GM18951 (cell line): Measurements from ENCODE around the gene KPNA6.
"Not testable (repeated sequence)": the region's sequence is repeated elsewhere in the genome, so short reads cannot be mapped to it uniquely, and the experiment has no call there.

ENCODE experiments used
- POLR2A ChIP-seq: IDR thresholded peaks from 4 replicates; pipeline ENCODE4 v1.6.1; 2011; ENCODE audit warnings: mild to moderate bottlenecking; ENCODE audit not compliant: insufficient read length, insufficient read depth; ENCODE audit errors: extremely low read depth
- in situ Hi-C: fragments of 300-500 bp; cut with MboI; formaldehyde crosslinking; loops from one replicate; pipeline ENCODE4 v1.12.0; 2022; ENCODE audit warnings: low sequenced_read_pairs, mixed read lengths, inconsistent platforms; ENCODE audit not compliant: unreplicated experiment

Gene KPNA6

GRCh38 chr1:32107742-32108661 is at the start of gene KPNA6:
Gene KPNA6, plus strand, starts transcription at chr1:32108056. Its CDS starts 75 bp downstream, at chr1:32108131.
- in situ Hi-C loops = no loop called here

GRCh38 chr1:32060914-32061313 is 46.9 kb upstream of the KPNA6 start:
- TF ChIP-seq POLR2A = no peak
- in situ Hi-C loops = no loop called here

More at GRCh38 chr1:32107742-32108661, at the start of gene KPNA6:
- TF ChIP-seq POLR2A = peak; percentile 68

- no peak for TF ChIP-seq POLR2A
- in situ Hi-C loops = no loop called here
These were observed 45.0 kb upstream of the KPNA6 start for GRCh38 chr1:32062867-32063230.

- in situ Hi-C loops = no loop called here
- TF ChIP-seq POLR2A = no peak
These were observed 44.6 kb upstream of the KPNA6 start for GRCh38 chr1:32063261-32063681.

GRCh38 chr1:32065613-32066488 is 42.0 kb upstream of the KPNA6 start:
- in situ Hi-C loops = not testable (repeated sequence)

- in situ Hi-C loops = no loop called here
- TF ChIP-seq POLR2A = no peak
These were observed 41.4 kb upstream of the KPNA6 start for GRCh38 chr1:32066489-32066873.

GRCh38 chr1:32068957-32069588 is 38.8 kb upstream of the KPNA6 start:
- in situ Hi-C loops = no loop called here
- no peak for TF ChIP-seq POLR2A

GRCh38 chr1:32071758-32072621 is 35.9 kb upstream of the KPNA6 start:
- in situ Hi-C loops = no loop called here
- TF ChIP-seq POLR2A = no peak

GRCh38 chr1:32072622-32073298 is 35.1 kb upstream of the KPNA6 start, which contains the start of gene TMEM39B:
Gene TMEM39B, plus strand, starts transcription at chr1:32072939. Its CDS starts 109 bp downstream, at chr1:32073048.
- peak; percentile 93 for TF ChIP-seq POLR2A

GRCh38 chr1:32073299-32074229 is 34.3 kb upstream of the KPNA6 start:
- in situ Hi-C loops = no loop called here
- TF ChIP-seq POLR2A = no peak

More at GRCh38 chr1:32072622-32073298, 35.1 kb upstream of the KPNA6 start, which contains the start of gene TMEM39B:
- in situ Hi-C loops = no loop called here

- in situ Hi-C loops = no loop called here
- no peak for TF ChIP-seq POLR2A
These were observed 33.0 kb upstream of the KPNA6 start for GRCh38 chr1:32074841-32075240.
